Mammary epithelial cell (primary cell): ENCODE measurements around the gene P2RX5.

Experiments used
- EZH2 ChIP-seq: IDR thresholded peaks from 2 replicates; pipeline ENCODE4 v1.6.1; 2012; ENCODE audit warnings: low read length, inconsistent platforms, borderline replicate concordance
- TF ChIP-seq, protein P1 (sequence below), 2 donors: IDR thresholded peaks in 1 of 2; conservative IDR thresholded peaks in 1 of 2; 2 replicates each; pipeline ENCODE4 v1.5.1; 2011 to 2012; ENCODE audit warnings: inconsistent platforms in 2 of 2, low read length in 2 of 2, mild to moderate bottlenecking in 2 of 2, control low read depth in 1 of 2, low read depth in 1 of 2; ENCODE audit not compliant: insufficient read depth in 1 of 2; ENCODE audit errors: extremely low read depth in 1 of 2

- TF ChIP-seq, protein P1, sequence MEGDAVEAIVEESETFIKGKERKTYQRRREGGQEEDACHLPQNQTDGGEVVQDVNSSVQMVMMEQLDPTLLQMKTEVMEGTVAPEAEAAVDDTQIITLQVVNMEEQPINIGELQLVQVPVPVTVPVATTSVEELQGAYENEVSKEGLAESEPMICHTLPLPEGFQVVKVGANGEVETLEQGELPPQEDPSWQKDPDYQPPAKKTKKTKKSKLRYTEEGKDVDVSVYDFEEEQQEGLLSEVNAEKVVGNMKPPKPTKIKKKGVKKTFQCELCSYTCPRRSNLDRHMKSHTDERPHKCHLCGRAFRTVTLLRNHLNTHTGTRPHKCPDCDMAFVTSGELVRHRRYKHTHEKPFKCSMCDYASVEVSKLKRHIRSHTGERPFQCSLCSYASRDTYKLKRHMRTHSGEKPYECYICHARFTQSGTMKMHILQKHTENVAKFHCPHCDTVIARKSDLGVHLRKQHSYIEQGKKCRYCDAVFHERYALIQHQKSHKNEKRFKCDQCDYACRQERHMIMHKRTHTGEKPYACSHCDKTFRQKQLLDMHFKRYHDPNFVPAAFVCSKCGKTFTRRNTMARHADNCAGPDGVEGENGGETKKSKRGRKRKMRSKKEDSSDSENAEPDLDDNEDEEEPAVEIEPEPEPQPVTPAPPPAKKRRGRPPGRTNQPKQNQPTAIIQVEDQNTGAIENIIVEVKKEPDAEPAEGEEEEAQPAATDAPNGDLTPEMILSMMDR (conservative IDR thresholded peaks at IDR 0.05 in 1 of 2, IDR thresholded peaks at IDR 0.05 in 1 of 2; ENCODE audit: extremely low read depth in 1 of 2, insufficient read depth in 1 of 2, low read depth in 1 of 2, low read length in 2 of 2) = no peak
- TF ChIP-seq EZH2 = no peak
Observed at GRCh38 chr17:3660311-3660891, 35.6 kb downstream of the P2RX5 start.
